Smooth muscle cell (in vitro differentiated cells): ENCODE results near the gene TRIM38. TPM values are rescaled to one million over a fixed set of nuclear protein-coding genes. Genes with fewer than 3 reads are reported as not detected.

Source experiments
- DNase-seq: peaks from one replicate; lab custom pipeline; 2025; ENCODE audit not compliant: unreplicated experiment; lab: John Stamatoyannopoulos, UW
- H2AFZ ChIP-seq: fragments of 200-600 bp; sonication (generic); 2 replicates; pipeline ENCODE4 v1.6.0; 2016; ENCODE audit warnings: antibody characterized with exemption, low read depth, mild to moderate bottlenecking
- H3F3A ChIP-seq: fragments of 200-600 bp; sonication (generic); 2 replicates; pipeline ENCODE4 v1.6.0; 2017; ENCODE audit warnings: antibody characterized with exemption, low read depth
- H3K27ac ChIP-seq: fragments of 200-600 bp; sonication (generic); 2 replicates; pipeline ENCODE4 v1.5.1; 2016; ENCODE audit warnings: low read depth, mild to moderate bottlenecking
- H3K27me3 ChIP-seq: fragments of 200-600 bp; sonication (generic); 2 replicates; pipeline ENCODE4 v1.6.1; 2016; ENCODE audit warnings: low read depth, mild to moderate bottlenecking
- H3K36me3 ChIP-seq: fragments of 200-600 bp; sonication (generic); 2 replicates; pipeline ENCODE4 v1.5.1; 2016; ENCODE audit warnings: low read depth
- H3K4me1 ChIP-seq: fragments of 200-600 bp; sonication (generic); 2 replicates; pipeline ENCODE4 v1.5.1; 2016; ENCODE audit warnings: low read depth
- H3K4me2 ChIP-seq: fragments of 200-600 bp; sonication (generic); 2 replicates; pipeline ENCODE4 v1.6.0; 2016; ENCODE audit warnings: mild to moderate bottlenecking
- H3K4me3 ChIP-seq: fragments of 200-600 bp; sonication (generic); 2 replicates; pipeline ENCODE4 v1.5.1; 2016; ENCODE audit warnings: mild to moderate bottlenecking
- H3K79me2 ChIP-seq: fragments of 200-600 bp; sonication (generic); 2 replicates; pipeline ENCODE4 v1.6.0; 2016; ENCODE audit warnings: low read depth, mild to moderate bottlenecking
- H3K9ac ChIP-seq: fragments of 200-600 bp; sonication (generic); 2 replicates; pipeline ENCODE4 v1.6.0; 2016; ENCODE audit warnings: low read depth
- H3K9me3 ChIP-seq: fragments of 200-600 bp; sonication (generic); replicated peaks from 2 replicates; pipeline ENCODE4 v1.5.1; 2016; ENCODE audit warnings: low read depth
- H4K20me1 ChIP-seq: fragments of 200-600 bp; sonication (generic); 2 replicates; pipeline ENCODE4 v1.6.0; 2016; ENCODE audit warnings: low read depth
- CTCF ChIP-seq: fragments of 200-600 bp; sonication (generic); IDR thresholded peaks from 2 replicates; pipeline ENCODE4 v1.5.1; 2017; ENCODE audit warnings: borderline replicate concordance, mild to moderate bottlenecking, antibody characterized with exemption; ENCODE audit not compliant: insufficient read depth, poor library complexity, severe bottlenecking
- WGBS: methylation state at CpG from one replicate; pipeline ENCODE4 v1.1.7; 2016; ENCODE audit warnings: low lambda C conversion rate; 5-methylcytosine and 5-hydroxymethylcytosine counted together
- polyA plus RNA-seq: library from polyadenylated mRNA; unstranded; fragments of >200 nt; fragmentation: Nextera tagmentation; extraction: Ambion mirVana; gene quantifications from 2 replicates; pipeline ENCODE4 v1.2.1, GENCODE V29; 2016
- total RNA-seq: library from RNA; depleted of rRNA; stranded (reverse); fragments of >200 nt; gene quantifications from 2 replicates; pipeline ENCODE4 v1.2.3, GENCODE V29; 2014

Gene TRIM38
- total and polyA plus RNA-seq, 2 experiments from 2014 or later = 6.1 to 9.1 TPM

DNA sequence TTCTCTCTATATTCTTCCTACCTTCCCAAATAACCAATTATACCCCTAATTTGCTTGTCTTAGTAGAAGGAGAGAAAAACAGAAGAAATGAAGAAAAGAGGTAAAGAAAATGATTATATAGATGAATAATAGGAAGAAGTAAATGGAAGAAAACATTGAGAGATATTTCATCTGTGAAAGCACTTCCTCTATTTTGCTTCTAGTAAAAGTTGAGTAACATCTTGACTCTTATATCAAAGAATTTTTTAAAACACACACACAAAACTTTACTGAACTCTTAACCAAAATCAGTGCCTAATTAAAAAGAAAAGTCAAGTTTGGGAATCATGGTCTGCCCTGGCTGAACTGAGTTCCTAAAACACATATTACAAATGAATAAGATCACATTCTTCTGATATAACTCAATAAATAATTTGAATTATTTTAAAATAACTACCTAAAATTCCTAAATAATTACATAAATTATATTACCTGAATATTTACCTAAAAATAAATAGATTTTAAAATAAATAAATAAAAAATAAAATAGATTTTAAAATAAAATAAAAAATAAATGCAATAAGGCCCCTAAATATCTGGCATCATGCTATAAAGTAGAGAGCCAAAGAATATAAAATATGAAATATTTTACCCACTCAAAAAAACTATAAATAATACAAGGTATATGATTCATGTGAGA, 40.9 kb upstream of the TRIM38 start:
- Histone ChIP-seq H3K27ac (no peak overlapping the region), H3F3A (no peaks in the 10 kb centered on the region), H4K20me1 (no peaks in the 10 kb centered on the region), H3K4me2 (no peak overlapping the region), H3K36me3 (no peaks in the 10 kb centered on the region), H3K9me3 (no peaks in the 10 kb centered on the region), H2AFZ (no peak overlapping the region), H3K4me1 (no peaks in the 10 kb centered on the region), H3K79me2 (no peaks in the 10 kb centered on the region), H3K27me3 (no peaks in the 10 kb centered on the region), H3K9ac (no peak overlapping the region), H3K4me3 (no peak overlapping the region)
- no peak for TF ChIP-seq CTCF
- no peak for DNase-seq

GRCh38 chr6:25922301-25922700, 40.3 kb upstream of the TRIM38 start:
- Histone ChIP-seq H3K79me2 (no peaks in the 10 kb centered on the region), H3K4me3 (no peak overlapping the region), H3K9ac (no peak overlapping the region), H3K4me2 (no peak overlapping the region), H3K4me1 (no peaks in the 10 kb centered on the region), H2AFZ (no peak overlapping the region), H3K9me3 (no peaks in the 10 kb centered on the region), H4K20me1 (no peaks in the 10 kb centered on the region), H3K36me3 (no peaks in the 10 kb centered on the region), H3K27ac (no peak overlapping the region), H3K27me3 (no peaks in the 10 kb centered on the region), H3F3A (no peaks in the 10 kb centered on the region)
- no peak for DNase-seq
- no peak for TF ChIP-seq CTCF
- 90% methylated on average over 2 of the region's 2 CpGs for WGBS

- Histone ChIP-seq H3K4me3 (no peak overlapping the region), H3K9me3 (no peaks in the 10 kb centered on the region), H3K9ac (no peak overlapping the region), H3K36me3 (no peaks in the 10 kb centered on the region), H2AFZ (peak overlapping the region; percentile 80), H3K4me1 (no peaks in the 10 kb centered on the region), H3K4me2 (no peak overlapping the region), H3K27me3 (no peaks in the 10 kb centered on the region), H4K20me1 (no peaks in the 10 kb centered on the region), H3F3A (no peaks in the 10 kb centered on the region), H3K79me2 (no peaks in the 10 kb centered on the region), H3K27ac (no peak overlapping the region)
- 63% methylated on average over 1 of the region's 1 CpG for WGBS
- DNase-seq = no peak
- no peak for TF ChIP-seq CTCF
Measured at GRCh38 chr6:25925876-25926275, 36.7 kb upstream of the TRIM38 start.

- H3K27me3 ChIP-seq = no peaks in the 10 kb centered on the region
- no peak for TF ChIP-seq CTCF
- no peak overlapping the region for H3K27ac ChIP-seq
- no peak overlapping the region for H3K9ac ChIP-seq
- H3K4me3 ChIP-seq = no peak overlapping the region
- H3K9me3 ChIP-seq = no peaks in the 10 kb centered on the region
- H2AFZ ChIP-seq = no peak overlapping the region
- no peaks in the 10 kb centered on the region for H3K4me1 ChIP-seq
- no peak overlapping the region for H3K4me2 ChIP-seq
- no peak for DNase-seq
- 88% methylated on average over 2 of the region's 2 CpGs for WGBS
- H4K20me1 ChIP-seq = no peaks in the 10 kb centered on the region
- no peaks in the 10 kb centered on the region for H3F3A ChIP-seq
- H3K36me3 ChIP-seq = no peaks in the 10 kb centered on the region
- H3K79me2 ChIP-seq = no peaks in the 10 kb centered on the region
Measured at GRCh38 chr6:25927178-25927577, 35.4 kb upstream of the TRIM38 start.
